H1 (cell line): Measurements from ENCODE around the gene GATAD2B. TPM values are rescaled to one million over a fixed set of nuclear protein-coding genes. Genes with fewer than 3 reads are reported as not detected.

Experiments
- CTCF ChIA-PET: fragments of 300-600 bp; sonication (Branson Sonifier 250); formaldehyde crosslinking; loops from one replicate; lab custom pipeline; 2021; ENCODE audit not compliant: partially characterized antibody; lab: Charles Lee
- POLR2A ChIA-PET: fragments of 300-600 bp; sonication (Branson Sonifier 250); formaldehyde crosslinking; loops from one replicate; lab custom pipeline; 2021; ENCODE audit warnings: inconsistent platforms; ENCODE audit not compliant: partially characterized antibody; lab: Charles Lee
- DNase-seq, 2 experiments: peaks; one replicate each; pipeline versions ENCODE4 v3.0.0 to v3.0.0-alpha.2; 2010 to 2022; ENCODE audit warnings: low spot score in 2 of 2, low read depth in 1 of 2, mixed read lengths in 1 of 2
- FAIRE-seq: peaks from 2 replicates; lab custom pipeline; 2011; peaks lifted over from hg19 to GRCh38; lab: Jason Lieb, UNC
- H2AFZ ChIP-seq: 2 replicates; pipeline ENCODE4 v1.8.1; 2012; ENCODE audit warnings: low read length, inconsistent platforms
- H2AK5ac ChIP-seq: 2 replicates; pipeline ENCODE4 v1.6.1; 2013; ENCODE audit warnings: low read depth, low read length
- H2BK120ac ChIP-seq: replicated peaks from 2 replicates; pipeline ENCODE3; 2013; ENCODE audit warnings: low read depth, low read length, inconsistent platforms
- H2BK12ac ChIP-seq: 2 replicates; pipeline ENCODE4 v1.6.1; 2013; ENCODE audit warnings: low read depth, low read length
- H2BK15ac ChIP-seq: 2 replicates; pipeline ENCODE4 v1.6.1; 2013; ENCODE audit warnings: low read length
- H2BK20ac ChIP-seq: 2 replicates; pipeline ENCODE4 v1.6.1; 2013; ENCODE audit warnings: low read length
- H2BK5ac ChIP-seq: 2 replicates; pipeline ENCODE4 v1.6.1; 2013; ENCODE audit warnings: low read depth, low read length
- H3K14ac ChIP-seq: 2 replicates; pipeline ENCODE4 v1.6.1; 2013; ENCODE audit warnings: inconsistent platforms; ENCODE audit not compliant: insufficient read length
- H3K18ac ChIP-seq: 2 replicates; pipeline ENCODE4 v1.6.1; 2013; ENCODE audit warnings: low read length; ENCODE audit errors: extremely low read depth
- H3K23ac ChIP-seq: 2 replicates; pipeline ENCODE4 v1.6.1; 2013; ENCODE audit warnings: inconsistent platforms; ENCODE audit not compliant: insufficient read length
- H3K23me2 ChIP-seq: 2 replicates; pipeline ENCODE4 v1.6.1; 2013; ENCODE audit warnings: low read depth, low read length
- H3K27ac ChIP-seq: 2 replicates; pipeline ENCODE4 v1.6.1; 2011; ENCODE audit warnings: low read depth, low read length, inconsistent platforms
- H3K27me3 ChIP-seq, 4 experiments: replicated peaks in 1 of 4; 1 replicate in 1 of 4; 2 replicates in 3 of 4; pipeline versions ENCODE4 v1.6.1 to v1.8.1; 2011 to 2013; ENCODE audit warnings: low read length in 3 of 4, mild to moderate bottlenecking in 3 of 4, inconsistent platforms in 2 of 4, mixed read lengths in 2 of 4, moderate library complexity in 1 of 4; ENCODE audit not compliant: control insufficient read depth in 3 of 4, insufficient read depth in 3 of 4; ENCODE audit errors: extremely low read depth in 1 of 4
- H3K36me3 ChIP-seq, 4 experiments: 2 replicates each; pipeline versions ENCODE4 v1.6.1 to v1.8.1; 2011 to 2013; ENCODE audit warnings: mild to moderate bottlenecking in 4 of 4, low read length in 3 of 4, moderate library complexity in 2 of 4, control low read depth in 1 of 4, inconsistent platforms in 1 of 4; ENCODE audit not compliant: insufficient read depth in 4 of 4, control insufficient read depth in 2 of 4
- H3K4ac ChIP-seq: replicated peaks from 2 replicates; pipeline ENCODE3; 2013; ENCODE audit warnings: low read length, low read depth, mixed read lengths, inconsistent platforms; ENCODE audit not compliant: insufficient read length
- H3K4me1 ChIP-seq, 4 experiments: replicated peaks in 1 of 4; 1 replicate in 1 of 4; 2 replicates in 3 of 4; pipeline versions ENCODE4 v1.6.1 to v1.8.1; 2011 to 2013; ENCODE audit warnings: low read length in 3 of 4, inconsistent platforms in 2 of 4, mixed read lengths in 1 of 4; ENCODE audit not compliant: insufficient read depth in 4 of 4, control insufficient read depth in 3 of 4
- H3K4me2 ChIP-seq, 2 experiments: 2 replicates each; pipeline versions ENCODE4 v1.6.1 to v1.8.1; 2011 to 2013; ENCODE audit warnings: low read depth in 2 of 2, low read length in 2 of 2, control low read depth in 1 of 2, inconsistent platforms in 1 of 2, mild to moderate bottlenecking in 1 of 2; ENCODE audit not compliant: insufficient read depth in 1 of 2
- H3K4me3 ChIP-seq, 4 experiments: fragments of 200-600, 300-600 bp in 1 of 4; sonication (generic), shearing (Covaris generic), sonication (Bioruptor Twin) in 1 of 4; 2 replicates each; pipeline versions ENCODE4 v1.5.1 to v1.8.1; 2011 to 2016; ENCODE audit warnings: low read length in 4 of 4, low read depth in 3 of 4, control low read depth in 2 of 4, inconsistent platforms in 2 of 4, mild to moderate bottlenecking in 2 of 4, mixed read lengths in 1 of 4, moderate library complexity in 1 of 4; ENCODE audit not compliant: insufficient read depth in 2 of 4; ENCODE audit errors: extremely low read depth in 1 of 4
- H3K56ac ChIP-seq: replicated peaks from 2 replicates; pipeline ENCODE3; 2013; ENCODE audit warnings: low read depth, mild to moderate bottlenecking, mixed read lengths, low read length, inconsistent platforms; ENCODE audit not compliant: insufficient read length
- H3K79me1 ChIP-seq: 2 replicates; pipeline ENCODE4 v1.6.1; 2013; ENCODE audit warnings: low read depth, low read length, control low read depth
- H3K79me2 ChIP-seq, 2 experiments: 2 replicates each; pipeline versions ENCODE4 v1.6.1 to v1.8.1; 2012 to 2013; ENCODE audit warnings: low read length in 2 of 2, mild to moderate bottlenecking in 2 of 2, inconsistent platforms in 1 of 2; ENCODE audit not compliant: insufficient read depth in 2 of 2, control insufficient read depth in 1 of 2
- H3K9ac ChIP-seq, 4 experiments: replicated peaks in 1 of 4; 1 replicate in 1 of 4; 2 replicates in 3 of 4; pipeline versions ENCODE4 v1.6.1 to v1.8.1; 2011 to 2013; ENCODE audit warnings: low read depth in 3 of 4, low read length in 3 of 4, control low read depth in 2 of 4, mild to moderate bottlenecking in 2 of 4, moderate library complexity in 2 of 4, inconsistent platforms in 1 of 4; ENCODE audit errors: extremely low read depth in 1 of 4
- H3K9me3 ChIP-seq, 2 experiments: 2 replicates each; pipeline versions ENCODE4 v1.6.1 to v1.8.1; 2012 to 2013; ENCODE audit warnings: mild to moderate bottlenecking in 2 of 2, moderate library complexity in 2 of 2, control low read depth in 1 of 2, inconsistent platforms in 1 of 2, low read depth in 1 of 2, low read length in 1 of 2, mixed read lengths in 1 of 2; ENCODE audit not compliant: insufficient read depth in 2 of 2
- H4K20me1 ChIP-seq, 2 experiments: replicated peaks in 1 of 2; 2 replicates each; pipeline versions ENCODE3 to v1.8.1; 2011 to 2013; ENCODE audit warnings: inconsistent platforms in 2 of 2, low read length in 2 of 2, mild to moderate bottlenecking in 1 of 2; ENCODE audit not compliant: insufficient read depth in 2 of 2, control insufficient read depth in 1 of 2
- H4K5ac ChIP-seq: 2 replicates; pipeline ENCODE4 v1.6.1; 2013; ENCODE audit warnings: low read length, low read depth, mixed read lengths, inconsistent platforms; ENCODE audit not compliant: insufficient read length
- H4K8ac ChIP-seq: 2 replicates; pipeline ENCODE4 v1.8.0; 2013; ENCODE audit warnings: mild to moderate bottlenecking, moderate library complexity, low read length, inconsistent platforms; ENCODE audit not compliant: insufficient read depth; ENCODE audit errors: extremely low read depth
- H4K91ac ChIP-seq: replicated peaks from 2 replicates; pipeline ENCODE3; 2013; ENCODE audit warnings: low read length, mixed read lengths, inconsistent platforms; ENCODE audit not compliant: insufficient read length
- BCL11A ChIP-seq, 2 experiments: IDR thresholded peaks; one replicate each; pipeline ENCODE4 v1.6.1; 2011; ENCODE audit warnings: low read depth in 2 of 2, low read length in 2 of 2, mild to moderate bottlenecking in 2 of 2
- CTCF ChIP-seq, 3 experiments: IDR thresholded peaks; 1 replicate in 2 of 3; 2 replicates in 1 of 3; pipeline versions ENCODE4 v1.5.1 to v1.6.1; 2011; ENCODE audit warnings: low read length in 3 of 3, mild to moderate bottlenecking in 3 of 3, inconsistent platforms in 2 of 3, low read depth in 1 of 3, moderate library complexity in 1 of 3; ENCODE audit not compliant: insufficient read depth in 1 of 3; ENCODE audit errors: control extremely low read depth in 1 of 3
- KDM4A ChIP-seq: IDR thresholded peaks from one replicate; pipeline ENCODE4 v1.7.1; 2012; ENCODE audit warnings: low read depth, mild to moderate bottlenecking, moderate library complexity, low read length, inconsistent platforms; ENCODE audit not compliant: severe bottlenecking
- NANOG ChIP-seq: IDR thresholded peaks from 2 replicates; pipeline ENCODE4 v1.6.1; 2011; ENCODE audit warnings: low read length, low read depth, mild to moderate bottlenecking, inconsistent platforms; ENCODE audit not compliant: insufficient read depth, poor library complexity, severe bottlenecking
- PHF8 ChIP-seq: fragments of 200-600 bp; sonication (generic); conservative IDR thresholded peaks from 2 replicates; pipeline ENCODE4 v1.7.1; 2012; ENCODE audit warnings: low read depth, mild to moderate bottlenecking, inconsistent platforms, low read length, moderate library complexity
- RNF2 ChIP-seq: fragments of 200-900, 300-1000 bp; sonication (generic); IDR thresholded peaks from 2 replicates; pipeline ENCODE4 v1.7.1; 2016; ENCODE audit warnings: borderline replicate concordance, low read depth, mild to moderate bottlenecking, antibody characterized with exemption, low read length; ENCODE audit not compliant: poor library complexity, severe bottlenecking; ENCODE audit errors: missing control alignments
- SIRT6 ChIP-seq: IDR thresholded peaks from one replicate; pipeline ENCODE4 v1.7.1; 2012; ENCODE audit warnings: low read length, inconsistent platforms
- TBP ChIP-seq: IDR thresholded peaks from 2 replicates; pipeline ENCODE4 v1.6.1; 2011; ENCODE audit warnings: low read depth, low read length, improper control_type of control experiment
- USF2 ChIP-seq: IDR thresholded peaks from 2 replicates; pipeline ENCODE4 v1.6.1; 2011; ENCODE audit warnings: low read length, improper control_type of control experiment
- WGBS, 2 experiments: shearing (Covaris generic) in 1 of 2; methylation state at CpG; one replicate each; pipeline versions ENCODE4 v1.1.6 to v1.1.7; 2013 to 2015; ENCODE audit warnings: low lambda C conversion rate in 2 of 2, mixed read lengths in 2 of 2, inconsistent platforms in 1 of 2, low coverage in 1 of 2, missing lambda C conversion rate in 1 of 2; ENCODE audit not compliant: insufficient replicate concordance in 2 of 2, insufficient coverage in 1 of 2, insufficient read length in 1 of 2; ENCODE audit errors: extremely low coverage in 1 of 2, missing lambda C conversion rate in 1 of 2; 5-methylcytosine and 5-hydroxymethylcytosine counted together
- polyA plus RNA-seq, 7 experiments: library from polyadenylated mRNA; depleted of rRNA in 3 of 7; stranded (reverse) in 5 of 7; unstranded in 2 of 7; fragments of >200 nt in 5 of 7; fragments of 200-250 nt in 2 of 7; gene quantifications; 1 replicate in 5 of 7; 2 replicates in 1 of 7; 4 replicates in 1 of 7; pipeline versions ENCODE4 v1.2.1 to v1.2.3, GENCODE V29; 2011 to 2013; ENCODE audit warnings: missing spikeins in 2 of 7, mixed read lengths in 2 of 7
- total RNA-seq: library from RNA; stranded (reverse); fragmentation: NEBNext Ultra II Directional; extraction: Animal tissue kit (Norgen Biotek cat#: 25700); gene quantifications from 2 replicates; pipeline ENCODE4 v1.2.1, GENCODE V29; 2021

GATAD2B gene
- total and polyA plus RNA-seq, 2 of the 8 experiments (the other 6 are each of a cell fraction or from before 2014, with no cell fraction given): 8.4 to 39.1 TPM

DNA sequence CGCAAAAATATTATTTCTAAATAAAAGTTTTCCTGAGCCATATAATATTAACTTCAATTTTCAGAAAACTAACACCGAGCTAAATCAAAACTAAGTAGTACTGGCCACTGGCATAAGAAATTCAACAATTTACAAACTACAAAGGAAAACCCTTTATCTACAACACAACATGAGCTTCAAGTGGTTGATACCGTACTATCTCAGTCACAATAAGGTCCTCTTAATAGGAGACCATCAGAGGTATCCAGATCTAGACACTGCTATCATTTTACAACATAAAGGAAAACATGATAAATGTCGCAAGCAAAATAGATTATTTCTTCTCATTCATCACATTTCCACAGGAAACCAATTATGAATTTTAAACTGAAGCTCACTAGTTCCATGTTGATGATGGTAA, 39.5 kb downstream of the GATAD2B start:
- FAIRE-seq (no peak), DNase-seq (no peak)
- Histone ChIP-seq H4K20me1 (peaks cover 10 to 15% of the 10 kb centered on the region in 2 experiments), H2AFZ (no peak overlapping the region), H3K4me3 (no peak overlapping the region), H2BK12ac (no peak overlapping the region), H2BK120ac (no peak overlapping the region), H3K9ac (no peak overlapping the region), H3K27me3 (no peaks in the 10 kb centered on the region), H3K23ac (no peak overlapping the region), H4K91ac (no peak overlapping the region), H3K79me1 (peaks cover 3% of the 10 kb centered on the region), H2BK5ac (no peak overlapping the region), H2AK5ac (no peak overlapping the region), H3K23me2 (no peaks in the 10 kb centered on the region), H3K14ac (no peak overlapping the region), H3K4me2 (no peak overlapping the region), H2BK15ac (no peak overlapping the region), H3K4ac (no peak overlapping the region), H3K4me1 (peaks cover 0 to 13% (median 4%) of the 10 kb centered on the region in 4 experiments), H3K36me3 (no peaks in the 10 kb centered on the region), H3K79me2 (peaks cover 0 to 89% of the 10 kb centered on the region in 2 experiments; a peak in 3 of 4 replicates), H4K8ac (no peak overlapping the region), H3K56ac (no peak overlapping the region), H3K27ac (no peak overlapping the region), H2BK20ac (no peak overlapping the region), H3K9me3 (no peaks in the 10 kb centered on the region), H4K5ac (no peak overlapping the region), H3K18ac (no peak overlapping the region)
- 95% methylated on average over 4 of the region's 4 CpGs; no CpG with 5 or more reads in 1 of the 2 experiments for WGBS, 2 experiments
- ChIA-PET POLR2A (interaction anchor here (1.1 kb wide), 1 partner anchor 10 kb away, joined by 3 read pairs; no protein-coding TSS in a partner anchor), CTCF (interaction anchor here (0.6 to 1.5 kb wide), 5 partner anchors 14 to 185 kb away, joined by 3 to 5 read pairs (median 3); partner anchors contain the start of gene RAB13)
- TF ChIP-seq SIRT6 (no peak), BCL11A (IDR thresholded peaks at IDR 0.05; ENCODE audit: low read depth in 2 of 2, low read length in 2 of 2) (no peak), KDM4A (no peak), NANOG (no peak), RNF2 (no peak), PHF8 (no peak), TBP (no peak), USF2 (no peak), CTCF (IDR thresholded peaks at IDR 0.05; ENCODE audit: control extremely low read depth in 1 of 3, insufficient read depth in 1 of 3, low read depth in 1 of 3, low read length in 3 of 3) (no peak)
